GM21576 (cell line): ENCODE measurements around the gene MUC2.

Experiments
- ATAC-seq: cut with Tn5 transposase; IDR thresholded peaks from one replicate; pipeline ENCODE4 v1.9.1; 2021; ENCODE audit warnings: mild to moderate bottlenecking, moderate library complexity; ENCODE audit not compliant: unreplicated experiment

Gene MUC2

DNA sequence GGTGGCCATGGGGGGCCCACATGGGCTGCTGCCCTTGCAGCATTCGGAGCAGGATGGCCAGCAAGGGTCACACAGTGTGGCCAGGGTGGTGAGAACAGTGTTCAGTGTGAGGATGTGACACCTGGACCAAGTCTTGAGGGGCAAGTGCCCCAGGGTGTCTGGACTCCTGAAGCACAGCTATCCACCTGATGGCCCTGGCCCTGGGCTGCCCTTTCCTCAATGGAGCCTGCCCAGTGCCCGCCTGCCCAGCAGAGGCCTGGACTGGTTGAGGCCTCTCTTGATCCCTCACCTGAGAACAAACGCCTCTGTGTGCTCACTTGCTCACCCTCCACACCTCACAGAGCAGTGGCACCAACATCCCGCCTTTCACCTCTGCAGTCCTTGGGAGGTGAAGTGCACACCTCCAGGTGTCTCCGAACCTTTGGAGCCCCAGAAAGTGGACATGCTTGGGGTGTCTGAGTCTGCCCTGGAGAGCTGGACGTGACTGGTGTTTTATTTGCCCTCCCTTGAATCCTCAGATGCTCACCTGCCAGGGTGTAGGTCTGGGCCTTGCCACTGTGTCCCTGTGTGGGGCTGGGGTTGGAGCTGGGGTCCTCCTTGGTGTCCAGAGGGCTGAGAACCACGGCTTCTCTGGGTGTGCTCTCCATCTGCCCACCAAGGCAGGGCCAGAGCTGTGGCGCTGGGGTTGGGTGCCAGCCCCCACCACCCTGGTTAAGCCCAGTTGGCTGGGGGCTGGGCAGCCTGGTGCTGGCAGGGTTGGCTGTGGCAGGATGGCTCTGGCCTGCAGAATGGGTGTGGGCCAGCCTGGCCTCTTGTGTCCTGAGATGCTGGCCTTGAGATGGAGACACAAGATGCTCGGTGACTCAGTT lies 3.8 kb upstream of the MUC2 start:
- no peak for ATAC-seq

DNA sequence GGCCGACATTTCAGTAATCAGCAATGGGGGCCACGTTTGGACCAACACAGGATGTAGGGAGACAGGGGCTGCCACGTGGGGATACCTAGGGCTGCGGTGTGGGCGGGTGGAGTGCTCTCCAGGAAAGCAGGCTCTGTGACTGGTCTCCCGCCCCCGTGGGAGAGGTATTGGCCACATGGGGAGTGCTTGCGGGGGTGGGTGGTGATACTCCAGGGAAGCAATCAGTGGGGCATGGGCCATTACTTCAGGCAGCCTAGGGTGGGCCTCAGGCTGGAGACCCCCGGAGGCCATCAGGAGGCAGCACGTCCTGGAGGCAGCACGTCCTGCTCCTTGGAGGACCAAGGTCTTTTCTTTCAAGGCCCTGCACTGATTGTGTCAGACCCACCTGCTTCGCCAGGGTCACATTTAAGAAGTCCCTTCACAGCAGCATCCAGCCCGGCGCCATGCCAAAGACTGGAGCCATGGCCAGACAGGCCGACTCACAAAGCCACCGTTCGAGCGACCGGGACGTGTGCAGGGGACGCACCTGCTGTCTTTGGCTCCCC lies 3.0 kb upstream of the MUC2 start:
- ATAC-seq = no peak

DNA sequence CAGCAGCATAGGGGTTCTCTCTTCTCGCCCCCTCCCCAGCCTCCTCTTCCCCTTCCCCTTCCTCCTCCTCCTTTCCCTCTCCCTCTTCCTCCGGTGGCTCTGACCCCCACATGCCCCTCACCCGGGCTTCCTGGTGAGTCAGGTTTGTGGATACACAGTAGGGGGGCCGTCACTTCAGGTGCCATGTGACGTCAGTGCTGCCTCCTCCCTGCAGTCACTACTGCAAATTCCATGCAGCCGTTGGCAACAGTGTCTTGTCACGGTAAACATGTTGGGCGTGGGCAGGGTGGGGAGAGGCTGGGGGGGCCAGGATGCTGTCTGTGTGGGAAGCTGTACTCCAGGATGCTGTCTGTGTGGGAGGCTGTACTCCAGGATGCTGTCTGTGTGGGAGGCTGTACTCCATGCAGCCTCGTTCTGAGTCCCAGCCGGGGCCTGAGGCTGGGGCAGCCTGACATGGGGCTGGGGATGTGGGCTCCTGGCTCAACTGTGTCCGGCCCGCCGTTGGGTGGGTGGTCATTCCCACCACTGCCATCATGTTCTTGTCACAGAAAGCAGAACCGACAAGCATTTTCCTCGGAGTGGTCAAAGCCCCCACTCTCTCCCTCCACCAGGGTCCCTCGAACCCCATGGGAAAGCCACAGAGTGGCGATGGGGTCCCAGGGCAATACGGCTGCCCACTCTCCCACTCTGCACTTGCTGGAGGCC lies 2.4 kb upstream of the MUC2 start:
- ATAC-seq = no peak

DNA sequence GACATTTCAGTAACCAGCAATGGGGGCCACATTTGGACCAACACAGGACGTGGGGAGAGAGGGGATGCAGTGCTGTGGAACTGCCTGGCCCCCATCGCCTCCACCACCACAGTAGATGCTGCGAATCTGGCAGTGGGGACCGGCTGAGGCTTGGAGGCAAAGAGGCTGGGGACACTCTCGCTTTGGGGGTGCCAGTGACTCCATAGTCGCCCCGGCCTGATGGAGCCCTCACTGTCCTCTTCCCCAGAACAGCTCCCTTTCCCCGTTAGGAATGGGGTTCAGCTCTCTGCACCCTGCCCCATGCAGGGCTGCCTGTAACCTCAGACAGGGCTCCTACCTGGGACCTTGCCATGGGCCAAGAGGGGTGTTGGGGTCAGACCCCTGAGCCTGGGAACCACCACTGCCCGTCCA lies 1.8 kb upstream of the MUC2 start:
- ATAC-seq = no peak

DNA sequence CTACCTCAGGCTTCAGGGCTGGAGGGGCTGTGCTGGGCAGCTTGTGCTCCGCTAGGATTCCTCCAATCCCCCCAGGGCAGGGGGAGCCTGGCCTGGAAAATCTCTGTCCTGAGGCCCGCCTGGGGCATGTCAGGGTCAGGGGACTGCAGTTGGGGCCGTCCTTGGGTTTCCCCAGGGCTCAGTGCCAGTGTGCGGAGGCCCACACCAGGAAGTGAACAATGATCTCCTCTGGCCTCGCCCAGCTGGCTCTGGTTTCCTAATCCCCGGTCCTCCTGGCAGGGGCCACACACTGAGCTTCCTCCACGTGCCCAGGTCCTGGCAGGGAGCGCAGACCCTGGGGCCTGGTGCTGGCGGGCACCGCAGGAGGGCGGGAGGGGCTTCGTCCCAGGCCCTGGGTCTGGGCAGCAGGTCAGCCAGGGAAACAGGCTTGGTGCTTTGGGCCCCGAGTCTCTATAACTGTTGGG lies 1.4 kb upstream of the MUC2 start:
- ATAC-seq = no peak

DNA sequence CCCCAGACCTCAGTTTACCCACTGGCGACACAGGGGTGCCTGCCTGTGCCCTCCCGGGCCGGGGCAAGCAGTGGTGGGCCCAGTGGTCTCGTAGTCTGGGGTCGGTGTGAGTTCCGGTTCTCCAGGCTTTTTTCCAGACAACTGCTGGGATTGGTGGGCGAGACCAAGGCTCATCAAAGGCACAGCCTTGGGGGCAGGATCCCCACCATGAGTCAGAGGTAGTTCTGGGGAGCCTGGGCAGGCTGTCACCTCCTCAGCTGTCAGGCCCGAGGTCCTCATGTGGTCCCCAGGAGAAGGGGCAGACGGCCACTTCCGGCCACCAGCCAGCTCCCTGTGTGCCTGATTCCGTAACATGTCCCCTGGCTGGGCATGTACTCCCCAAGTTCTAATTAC lies 827 bp upstream of the MUC2 start:
- no peak for ATAC-seq

DNA sequence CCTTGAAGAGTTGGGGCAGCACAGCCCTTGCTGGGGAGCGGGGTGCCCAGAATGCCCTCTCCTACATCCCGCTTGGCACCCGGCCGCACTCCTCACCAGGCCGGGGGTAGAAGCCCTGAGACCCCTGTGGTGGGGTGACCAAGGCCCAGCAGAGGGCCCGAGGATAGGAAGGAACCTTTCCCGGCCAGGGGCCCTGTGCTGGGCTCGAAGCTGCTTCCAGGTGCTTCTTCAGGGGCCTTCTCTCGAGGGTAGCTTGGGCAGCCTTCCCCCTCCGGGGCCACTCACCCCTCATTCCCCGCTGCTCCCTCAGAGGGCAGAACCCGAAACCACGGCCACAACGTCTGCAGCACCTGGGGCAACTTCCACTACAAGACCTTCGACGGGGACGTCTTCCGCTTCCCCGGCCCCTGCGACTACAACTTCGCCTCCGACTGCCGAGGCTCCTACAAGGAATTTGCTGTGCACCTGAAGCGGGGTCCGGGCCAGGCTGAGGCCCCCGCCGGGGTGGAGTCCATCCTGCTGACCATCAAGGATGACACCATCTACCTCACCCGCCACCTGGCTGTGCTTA lies 752 bp downstream of the MUC2 start:
- ATAC-seq = no peak

- no peak for ATAC-seq
These were observed 1.5 kb downstream of the MUC2 start for GRCh38 chr11:1076061-1076665.

GRCh38 chr11:1077033-1077416 lies 2.4 kb downstream of the MUC2 start:
- no peak for ATAC-seq

DNA sequence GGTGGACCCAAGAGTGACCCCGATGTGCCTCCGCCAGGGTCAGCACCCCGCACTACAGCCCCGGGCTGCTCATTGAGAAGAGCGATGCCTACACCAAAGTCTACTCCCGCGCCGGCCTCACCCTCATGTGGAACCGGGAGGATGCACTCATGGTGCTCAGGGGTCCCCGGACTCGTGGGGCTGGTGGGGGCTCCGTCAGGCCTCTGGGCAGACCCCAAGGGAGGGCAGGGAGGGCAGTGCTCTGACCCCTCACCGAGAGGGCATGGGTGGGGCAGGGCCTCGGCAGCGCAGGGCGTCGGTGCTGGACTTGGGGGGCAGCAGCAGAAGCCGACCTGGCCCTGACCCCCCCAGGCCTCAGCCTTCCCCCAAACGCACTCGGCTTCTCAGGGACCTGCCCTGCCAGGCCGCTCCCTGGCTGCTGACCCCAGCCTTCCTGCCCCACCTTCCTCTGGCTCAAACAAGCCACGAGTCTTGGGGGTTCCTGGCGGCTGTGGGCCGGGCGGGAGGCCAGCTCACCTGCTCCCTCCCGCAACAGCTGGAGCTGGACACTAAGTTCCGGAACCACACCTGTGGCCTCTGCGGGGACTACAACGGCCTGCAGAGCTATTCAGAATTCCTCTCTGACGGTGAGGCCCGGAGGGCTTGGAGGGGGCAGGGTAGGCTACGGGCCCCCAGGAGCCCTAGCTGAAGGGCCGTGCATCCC lies 2.9 kb downstream of the MUC2 start:
- no peak for ATAC-seq

GRCh38 chr11:1078191-1078601 lies 3.5 kb downstream of the MUC2 start:
- ATAC-seq = no peak

GRCh38 chr11:1081601-1082311 lies 7.1 kb downstream of the MUC2 start:
- ATAC-seq = no peak

DNA sequence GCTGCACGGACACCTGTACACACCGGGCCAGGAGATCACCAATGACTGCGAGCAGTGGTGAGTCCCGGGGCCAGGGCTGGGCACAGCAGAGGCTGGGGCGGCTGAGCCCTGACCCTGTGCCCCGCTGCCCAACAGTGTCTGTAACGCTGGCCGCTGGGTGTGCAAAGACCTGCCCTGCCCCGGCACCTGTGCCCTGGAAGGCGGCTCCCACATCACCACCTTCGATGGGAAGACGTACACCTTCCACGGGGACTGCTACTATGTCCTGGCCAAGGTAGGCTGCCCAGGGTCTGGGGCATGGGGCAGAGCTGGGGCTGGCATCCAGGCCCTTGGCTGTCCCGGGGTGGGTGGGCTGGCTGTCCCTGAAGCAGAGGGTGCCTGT lies 7.7 kb downstream of the MUC2 start:
- ATAC-seq = no peak

GRCh38 chr11:1082728-1083620 lies 8.3 kb downstream of the MUC2 start:
- ATAC-seq = no peak

- no peak for ATAC-seq
These were observed 9.2 kb downstream of the MUC2 start for GRCh38 chr11:1083621-1084551.

- ATAC-seq = no peak
These were observed 10.1 kb downstream of the MUC2 start for GRCh38 chr11:1084561-1085439.
